Suprapubic skin (tissue), 4 donors: ENCODE results near the gene SCFD2. TPM values are rescaled to one million over a fixed set of nuclear protein-coding genes. Genes with fewer than 3 reads are reported as not detected.

Source experiments
- DNase-seq, 2 donors: peaks; one replicate each; pipeline ENCODE4 v3.0.0-alpha.2; 2019; ENCODE audit warnings: low spot score in 2 of 2
- H3K27ac ChIP-seq: fragments of 200-600 bp; sonication (generic); one replicate; pipeline ENCODE4 v1.5.1; 2019
- H3K27me3 ChIP-seq: fragments of 200-600 bp; sonication (generic); one replicate; pipeline ENCODE4 v1.5.1; 2019
- H3K36me3 ChIP-seq: fragments of 200-600 bp; sonication (generic); one replicate; pipeline ENCODE4 v1.5.1; 2019
- H3K4me1 ChIP-seq: fragments of 200-600 bp; sonication (generic); one replicate; pipeline ENCODE4 v1.5.1; 2019
- H3K4me3 ChIP-seq: fragments of 200-600 bp; sonication (generic); one replicate; pipeline ENCODE4 v1.5.1; 2019; ENCODE audit warnings: mild to moderate bottlenecking
- H3K9me3 ChIP-seq: fragments of 200-600 bp; sonication (generic); one replicate; pipeline ENCODE4 v1.5.1; 2019
- CTCF ChIP-seq, 2 donors: fragments of 200-600 bp in 1 of 2; fragments of 450-650 bp in 1 of 2; sonication (generic) in 1 of 2; IDR thresholded peaks; one replicate each; pipeline ENCODE4 v1.5.1; 2016 to 2019; ENCODE audit warnings: antibody characterized with exemption in 2 of 2, mild to moderate bottlenecking in 1 of 2, moderate library complexity in 1 of 2
- EP300 ChIP-seq: sonication (generic); formaldehyde crosslinking; IDR thresholded peaks from one replicate; pipeline ENCODE4 v1.6.1; 2017; ENCODE audit warnings: antibody characterized with exemption
- POLR2A ChIP-seq, 2 donors: fragments of 450-650 bp; IDR thresholded peaks; one replicate each; pipeline ENCODE4 v1.6.1; 2017; ENCODE audit warnings: antibody characterized with exemption in 2 of 2, mild to moderate bottlenecking in 2 of 2, moderate library complexity in 2 of 2
- POLR2AphosphoS5 ChIP-seq, 3 donors: sonication (generic); formaldehyde crosslinking; IDR thresholded peaks; one replicate each; pipeline ENCODE4 v1.6.1; 2017; ENCODE audit warnings: antibody characterized with exemption in 3 of 3
- WGBS: methylation state at CpG from one replicate; pipeline ENCODE4 v1.1.5; 2018; 5-methylcytosine and 5-hydroxymethylcytosine counted together
- total RNA-seq, 4 donors: library from RNA; depleted of rRNA; stranded (reverse); fragments of >200 nt; gene quantifications; one replicate each; pipeline ENCODE4 v1.1.0, GENCODE V29; 2016

SCFD2 gene
- total RNA-seq, 4 donors from 2014 or later, result 25.5 to 39.5 (median 31.9) TPM

- DNase-seq, result no peak
- Histone ChIP-seq H3K4me3 (no peak overlapping the region), H3K27ac (no peak overlapping the region), H3K36me3 (no peaks in the 10 kb centered on the region), H3K27me3 (no peaks in the 10 kb centered on the region), H3K4me1 (peaks cover 24% of the 10 kb centered on the region), H3K9me3 (no peaks in the 10 kb centered on the region)
- TF ChIP-seq EP300 (no peak), POLR2A (IDR thresholded peaks at IDR 0.05) (no peak), CTCF (IDR thresholded peaks at IDR 0.05) (no peak), POLR2AphosphoS5 (IDR thresholded peaks at IDR 0.05) (no peak)
- 74% methylated on average over 5 of the region's 5 CpGs for WGBS
Measured at GRCh38 chr4:53016099-53016820, 349.6 kb downstream of the SCFD2 start.

- Histone ChIP-seq H3K27me3 (no peaks in the 10 kb centered on the region), H3K4me3 (no peak overlapping the region), H3K27ac (no peak overlapping the region), H3K9me3 (no peaks in the 10 kb centered on the region), H3K36me3 (no peaks in the 10 kb centered on the region), H3K4me1 (peaks cover 29% of the 10 kb centered on the region)
- TF ChIP-seq POLR2A (IDR thresholded peaks at IDR 0.05), result no peak
- peak in 1 of 2 donors; percentile 40 for TF ChIP-seq CTCF (IDR thresholded peaks at IDR 0.05)
- 39% methylated on average over 5 of the region's 5 CpGs for WGBS
- no peak for DNase-seq
Measured at GRCh38 chr4:53015681-53016080, 350.2 kb downstream of the SCFD2 start.

- H3K27ac ChIP-seq, result no peak overlapping the region
- no peak overlapping the region for H3K4me3 ChIP-seq
- H3K9me3 ChIP-seq, result no peaks in the 10 kb centered on the region
- H3K4me1 ChIP-seq, result peaks cover 32% of the 10 kb centered on the region
- TF ChIP-seq POLR2A (IDR thresholded peaks at IDR 0.05), result no peak
- no peak for TF ChIP-seq EP300
- no peak for TF ChIP-seq CTCF (IDR thresholded peaks at IDR 0.05)
- TF ChIP-seq POLR2AphosphoS5 (IDR thresholded peaks at IDR 0.05), result no peak
- no peaks in the 10 kb centered on the region for H3K27me3 ChIP-seq
- DNase-seq, result no peak
- no peaks in the 10 kb centered on the region for H3K36me3 ChIP-seq
- WGBS, result 49% methylated on average over 2 of the region's 2 CpGs
Measured at GRCh38 chr4:53014881-53015280, 351.0 kb downstream of the SCFD2 start.

- DNase-seq, result no peak
- Histone ChIP-seq H3K27ac (no peak overlapping the region), H3K4me1 (peaks cover 29% of the 10 kb centered on the region), H3K27me3 (no peaks in the 10 kb centered on the region), H3K4me3 (no peak overlapping the region), H3K36me3 (no peaks in the 10 kb centered on the region), H3K9me3 (no peaks in the 10 kb centered on the region)
- no peak for TF ChIP-seq CTCF (IDR thresholded peaks at IDR 0.05)
- TF ChIP-seq POLR2A (IDR thresholded peaks at IDR 0.05), result no peak
- no peak for TF ChIP-seq POLR2AphosphoS5 (IDR thresholded peaks at IDR 0.05)
- TF ChIP-seq EP300, result no peak
- WGBS, result 90% methylated on average over 5 of the region's 5 CpGs
Measured at GRCh38 chr4:53013873-53014775, 351.7 kb downstream of the SCFD2 start.

- no peak overlapping the region for H3K27ac ChIP-seq
- WGBS, result 66% methylated on average over 1 of the region's 1 CpG
- H3K4me1 ChIP-seq, result peaks cover 29% of the 10 kb centered on the region
Measured at GRCh38 chr4:53012738-53013137, 353.1 kb downstream of the SCFD2 start.

More at GRCh38 chr4:53012738-53013137, 353.1 kb downstream of the SCFD2 start:
- H3K4me3 ChIP-seq, result no peak overlapping the region
- no peak for TF ChIP-seq POLR2A (IDR thresholded peaks at IDR 0.05)
- TF ChIP-seq POLR2AphosphoS5 (IDR thresholded peaks at IDR 0.05), result no peak
- no peak for TF ChIP-seq CTCF (IDR thresholded peaks at IDR 0.05)
- no peak for TF ChIP-seq EP300
- H3K27me3 ChIP-seq, result no peaks in the 10 kb centered on the region
- H3K9me3 ChIP-seq, result no peaks in the 10 kb centered on the region
- no peak for DNase-seq
- H3K36me3 ChIP-seq, result no peaks in the 10 kb centered on the region
